A549 (cell line): Measurements from ENCODE around the gene PPP2R3A. TPM values are rescaled to one million over a fixed set of nuclear protein-coding genes. Genes with fewer than 3 reads are reported as not detected.
"Not testable (repeated sequence)": the region's sequence is repeated elsewhere in the genome, so short reads cannot be mapped to it uniquely, and the experiment has no call there.

Experiments used
- ATAC-seq, 2 experiments: fragments of 200-7000 bp in 1 of 2; fragments of >200 bp in 1 of 2; cut with Nextera tagmentation in 1 of 2; cut with Tn5 transposase in 1 of 2; 3 replicates each; pipeline versions ENCODE4 v1.8.0 to v1.9.1; 2018 to 2020; ENCODE audit warnings: mild to moderate bottlenecking in 1 of 2, moderate library complexity in 1 of 2
- CTCF ChIA-PET: fragments of 300-600 bp; sonication (Branson Sonifier 250); formaldehyde crosslinking; extraction: SDS; loops from one replicate; lab custom pipeline; 2021; ENCODE audit warnings: antibody characterized with exemption, inconsistent platforms; lab: Yijun Ruan, JAX
- POLR2A ChIA-PET: fragments of 350-600 bp; formaldehyde crosslinking; extraction: SDS; loops from one replicate; lab custom pipeline; 2021; ENCODE audit warnings: antibody characterized with exemption, inconsistent platforms; lab: Yijun Ruan, JAX
- DNase-seq, 2 experiments: peaks; one replicate each; pipeline versions ENCODE4 v3.0.0 to v3.0.0-alpha.2; 2011 to 2016; ENCODE audit warnings: low read depth in 1 of 2, low spot score in 1 of 2
- FAIRE-seq: peaks from 2 replicates; lab custom pipeline; 2011; peaks lifted over from hg19 to GRCh38; lab: Jason Lieb, UNC
- H3K27ac ChIP-seq, 2 experiments: fragments of >200 bp; sonication (Bioruptor Twin); formaldehyde crosslinking; 3 replicates each; pipeline ENCODE4 v1.5.1; 2016 to 2017
- H3K4me1 ChIP-seq: fragments of >200 bp; sonication (Bioruptor Twin); formaldehyde crosslinking; 3 replicates; pipeline ENCODE4 v1.6.1; 2016
- H3K4me2 ChIP-seq: fragments of >200 bp; sonication (Bioruptor Twin); formaldehyde crosslinking; 3 replicates; pipeline ENCODE4 v1.6.1; 2016
- H3K4me3 ChIP-seq: fragments of >200 bp; sonication (Bioruptor Twin); formaldehyde crosslinking; 3 replicates; pipeline ENCODE4 v1.5.1; 2016
- H3K9me3 ChIP-seq: fragments of >200 bp; sonication (Bioruptor Twin); formaldehyde crosslinking; 3 replicates; pipeline ENCODE4 v1.6.1; 2016
- BCL3 ChIP-seq: fragments of >200 bp; sonication (Bioruptor Twin); formaldehyde crosslinking; IDR thresholded peaks from 3 replicates; pipeline ENCODE4 v1.6.1; 2016
- BHLHE40 ChIP-seq: IDR thresholded peaks from 2 replicates; pipeline ENCODE4 v1.6.1; 2012; ENCODE audit warnings: low read depth, low read length, inconsistent platforms
- CBX2 ChIP-seq: fragments of 200-600 bp; sonication (generic); IDR thresholded peaks from 2 replicates; pipeline ENCODE4 v1.6.1; 2016; ENCODE audit warnings: low read depth, mild to moderate bottlenecking, borderline replicate concordance
- CBX8 ChIP-seq: fragments of 200-600 bp; sonication (generic); IDR thresholded peaks from 2 replicates; pipeline ENCODE4 v1.6.1; 2016
- CEBPB ChIP-seq, 2 experiments: fragments of >200 bp in 1 of 2; sonication (Bioruptor Twin) in 1 of 2; formaldehyde crosslinking in 1 of 2; IDR thresholded peaks; 2 replicates each; pipeline ENCODE4 v1.6.1; 2012 to 2016
- CTCF ChIP-seq: fragments of >200 bp; sonication (Bioruptor Twin); formaldehyde crosslinking; IDR thresholded peaks from 3 replicates; pipeline ENCODE4 v1.5.1; 2016
- E2F6 ChIP-seq: IDR thresholded peaks from 2 replicates; pipeline ENCODE4 v1.6.1; 2012; ENCODE audit warnings: low read depth, borderline replicate concordance
- EHF ChIP-seq: fragments of 250-450 bp; sonication (Bioruptor Pico); IDR thresholded peaks from 2 replicates; pipeline ENCODE4 v1.5.0; 2020; ENCODE audit warnings: mild to moderate bottlenecking
- EP300 ChIP-seq, 2 experiments: fragments of >200 bp; sonication (Bioruptor Twin); formaldehyde crosslinking; IDR thresholded peaks; 2 replicates in 1 of 2; 3 replicates in 1 of 2; pipeline ENCODE4 v1.6.1; 2016 to 2017
- ESRRA ChIP-seq: fragments of 150-350 bp; IDR thresholded peaks from 2 replicates; pipeline ENCODE4 v1.6.1; 2014; ENCODE audit warnings: mild to moderate bottlenecking, low read length, borderline replicate concordance
- FOXS1 ChIP-seq: fragments of 250-450 bp; sonication (Bioruptor Pico); IDR thresholded peaks from 2 replicates; pipeline ENCODE4 v1.5.0; 2020; ENCODE audit warnings: mild to moderate bottlenecking, moderate library complexity
- HDAC2 ChIP-seq: fragments of 200-600 bp; sonication (generic); IDR thresholded peaks from 2 replicates; pipeline ENCODE4 v1.6.1; 2016
- HES2 ChIP-seq: fragments of >200 bp; sonication (Bioruptor Twin); formaldehyde crosslinking; IDR thresholded peaks from 2 replicates; pipeline ENCODE4 v1.6.1; 2016
- HOXA7 ChIP-seq: fragments of 250-450 bp; sonication (Bioruptor Pico); IDR thresholded peaks from 2 replicates; pipeline ENCODE4 v1.5.0; 2020; ENCODE audit warnings: mild to moderate bottlenecking, moderate library complexity
- JUN ChIP-seq, 2 experiments: fragments of >200 bp; sonication (Bioruptor Twin); formaldehyde crosslinking; IDR thresholded peaks; 2 replicates in 1 of 2; 3 replicates in 1 of 2; pipeline ENCODE4 v1.6.1; 2016 to 2017
- JUNB ChIP-seq: fragments of >200 bp; sonication (Bioruptor Twin); formaldehyde crosslinking; IDR thresholded peaks from 2 replicates; pipeline ENCODE4 v1.6.1; 2016
- KDM5A ChIP-seq: fragments of 200-600 bp; sonication (generic); IDR thresholded peaks from 2 replicates; pipeline ENCODE4 v1.6.1; 2016; ENCODE audit warnings: antibody characterized with exemption, mild to moderate bottlenecking
- MAFK ChIP-seq: fragments of 450-650 bp; IDR thresholded peaks from 2 replicates; pipeline ENCODE4 v1.6.1; 2014; ENCODE audit not compliant: partially characterized antibody
- MAZ ChIP-seq: fragments of 150-350 bp; IDR thresholded peaks from 2 replicates; pipeline ENCODE4 v1.6.1; 2014; ENCODE audit warnings: antibody characterized with exemption, low read depth, low read length, borderline replicate concordance
- NPAS2 ChIP-seq: fragments of 250-450 bp; sonication (Bioruptor Pico); IDR thresholded peaks from 2 replicates; pipeline ENCODE4 v1.8.0; 2022; ENCODE audit warnings: mild to moderate bottlenecking, moderate library complexity, borderline replicate concordance
- POLR2A ChIP-seq: IDR thresholded peaks from 2 replicates; pipeline ENCODE4 v1.6.1; 2012; ENCODE audit warnings: mild to moderate bottlenecking, low read length
- RFX5 ChIP-seq: fragments of 450-650 bp; IDR thresholded peaks from 2 replicates; pipeline ENCODE4 v1.7.1; 2014; ENCODE audit warnings: antibody characterized with exemption, mild to moderate bottlenecking, moderate library complexity
- TFCP2L1 ChIP-seq: fragments of 250-450 bp; sonication (Bioruptor Pico); IDR thresholded peaks from 2 replicates; pipeline ENCODE4 v1.5.0; 2021; ENCODE audit warnings: mild to moderate bottlenecking
- ZC3H11A ChIP-seq: fragments of 450-650 bp; IDR thresholded peaks from 2 replicates; pipeline ENCODE4 v1.6.1; 2014; ENCODE audit warnings: antibody characterized with exemption, mild to moderate bottlenecking
- ZSCAN20 ChIP-seq: fragments of 250-450 bp; sonication (Bioruptor Pico); IDR thresholded peaks from 2 replicates; pipeline ENCODE4 v1.8.0; 2022; ENCODE audit warnings: mild to moderate bottlenecking, moderate library complexity
- WGBS: methylation state at CpG from one replicate; pipeline ENCODE4 v1.1.6; 2017; ENCODE audit errors: missing lambda C conversion rate; 5-methylcytosine and 5-hydroxymethylcytosine counted together
- polyA plus RNA-seq, 4 experiments: library from polyadenylated mRNA; depleted of rRNA in 3 of 4; stranded (reverse); fragments of >200 nt; fragmentation: RNase III in 1 of 4; extraction: RNeasy Plus Mini Kit Qiagen cat#74134 plus additional on column Dnase treatment in 1 of 4; gene quantifications; 2 replicates in 3 of 4; 3 replicates in 1 of 4; pipeline ENCODE4 v1.2.3, GENCODE V29; 2011 to 2017
- TF ChIP-seq, protein P1 (sequence below): fragments of 450-650 bp; IDR thresholded peaks from 2 replicates; pipeline ENCODE4 v1.6.1; 2014; ENCODE audit warnings: antibody characterized with exemption
- TF ChIP-seq, protein P2 (sequence below): IDR thresholded peaks from 2 replicates; pipeline ENCODE4 v1.6.1; 2012

Gene PPP2R3A
- polyA plus RNA-seq, 2 of the 4 experiments (the other 2 are of a cell fraction), result 1.9 to 3.2 TPM

GRCh38 chr3:136189043-136189442 lies 223.5 kb downstream of the PPP2R3A start:
- ChIA-PET POLR2A (no interaction called here), CTCF (no interaction called here)
- Histone ChIP-seq H3K9me3 (no peaks in the 10 kb centered on the region), H3K4me1 (peaks cover 33% of the 10 kb centered on the region), H3K4me2 (no peak overlapping the region), H3K27ac (no peak overlapping the region)
- ATAC-seq (no peak), DNase-seq (no peak), FAIRE-seq (no peak)
- 90% methylated on average over 5 of the region's 5 CpGs for WGBS
- TF ChIP-seq HOXA7 (CRISPR knock-in tag) (no peak), HES2 (no peak), JUNB (no peak), NPAS2 (CRISPR knock-in tag) (no peak), CTCF (no peak), ZSCAN20 (CRISPR knock-in tag) (no peak), MAFK (no peak), ESRRA (no peak), POLR2A (no peak), EP300 (IDR thresholded peaks at IDR 0.05) (no peak), EHF (CRISPR knock-in tag) (no peak), RFX5 (no peak)
- TF ChIP-seq, protein P1, sequence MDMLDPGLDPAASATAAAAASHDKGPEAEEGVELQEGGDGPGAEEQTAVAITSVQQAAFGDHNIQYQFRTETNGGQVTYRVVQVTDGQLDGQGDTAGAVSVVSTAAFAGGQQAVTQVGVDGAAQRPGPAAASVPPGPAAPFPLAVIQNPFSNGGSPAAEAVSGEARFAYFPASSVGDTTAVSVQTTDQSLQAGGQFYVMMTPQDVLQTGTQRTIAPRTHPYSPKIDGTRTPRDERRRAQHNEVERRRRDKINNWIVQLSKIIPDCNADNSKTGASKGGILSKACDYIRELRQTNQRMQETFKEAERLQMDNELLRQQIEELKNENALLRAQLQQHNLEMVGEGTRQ, result no peak
- TF ChIP-seq, all 56 proteins: peak for 0
- H3K4me3 ChIP-seq, result no peak overlapping the region

GRCh38 chr3:136189859-136190617 lies 224.5 kb downstream of the PPP2R3A start:
- POLR2A ChIA-PET, result no interaction called here
- FAIRE-seq, result no peak

GRCh38 chr3:136192195-136192594 lies 226.7 kb downstream of the PPP2R3A start:
- ATAC-seq, CTCF ChIA-PET, H3K9me3 ChIP-seq, FAIRE-seq, POLR2A ChIA-PET, DNase-seq, H3K27ac ChIP-seq, H3K4me3 ChIP-seq: not testable (repeated sequence)
- Histone ChIP-seq H3K4me1 (peaks cover 22% of the 10 kb centered on the region; the same call in 2 of the 3 replicates), H3K4me2 (peak overlapping the region; percentile 91)
- WGBS, result 57% methylated on average over 6 of the region's 6 CpGs

More at GRCh38 chr3:136189859-136190617, 224.5 kb downstream of the PPP2R3A start:
- H3K27ac ChIP-seq, result no peak overlapping the region
- peaks cover 33% of the 10 kb centered on the region for H3K4me1 ChIP-seq
- WGBS, result 94% methylated on average over 11 of the region's 11 CpGs
- TF ChIP-seq FOXS1 (no peak), JUN (IDR thresholded peaks at IDR 0.05) (no peak), CTCF (no peak), CBX8 (no peak), CEBPB (IDR thresholded peaks at IDR 0.05) (no peak), EP300 (IDR thresholded peaks at IDR 0.05) (no peak), TFCP2L1 (CRISPR knock-in tag) (no peak), BCL3 (no peak), BHLHE40 (no peak), KDM5A (no peak), CBX2 (no peak), MAFK (no peak), ZC3H11A (no peak), MAZ (no peak), E2F6 (no peak), HDAC2 (no peak), HOXA7 (CRISPR knock-in tag) (no peak), ESRRA (no peak), EHF (CRISPR knock-in tag) (no peak)
- TF ChIP-seq, protein P2, sequence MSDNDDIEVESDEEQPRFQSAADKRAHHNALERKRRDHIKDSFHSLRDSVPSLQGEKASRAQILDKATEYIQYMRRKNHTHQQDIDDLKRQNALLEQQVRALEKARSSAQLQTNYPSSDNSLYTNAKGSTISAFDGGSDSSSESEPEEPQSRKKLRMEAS, result no peak
- CTCF ChIA-PET, result interaction anchor here (0.6 kb wide), 1 partner anchor 25 kb away, joined by 3 read pairs; no protein-coding TSS in a partner anchor
- DNase-seq (no peak), ATAC-seq (no peak)
- H3K4me3 ChIP-seq, result no peak overlapping the region
- no peaks in the 10 kb centered on the region for H3K9me3 ChIP-seq
- no peak overlapping the region for H3K4me2 ChIP-seq
